SIG-M5 (cell line): ENCODE measurements around the gene SPRN.
"Not testable (repeated sequence)": the region's sequence is repeated elsewhere in the genome, so short reads cannot be mapped to it uniquely, and the experiment has no call there.

Experiments used
- DNase-seq: peaks from one replicate; lab custom pipeline; 2025; lab: John Stamatoyannopoulos, UW

The SPRN gene, protein sequence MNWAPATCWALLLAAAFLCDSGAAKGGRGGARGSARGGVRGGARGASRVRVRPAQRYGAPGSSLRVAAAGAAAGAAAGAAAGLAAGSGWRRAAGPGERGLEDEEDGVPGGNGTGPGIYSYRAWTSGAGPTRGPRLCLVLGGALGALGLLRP

DNA sequence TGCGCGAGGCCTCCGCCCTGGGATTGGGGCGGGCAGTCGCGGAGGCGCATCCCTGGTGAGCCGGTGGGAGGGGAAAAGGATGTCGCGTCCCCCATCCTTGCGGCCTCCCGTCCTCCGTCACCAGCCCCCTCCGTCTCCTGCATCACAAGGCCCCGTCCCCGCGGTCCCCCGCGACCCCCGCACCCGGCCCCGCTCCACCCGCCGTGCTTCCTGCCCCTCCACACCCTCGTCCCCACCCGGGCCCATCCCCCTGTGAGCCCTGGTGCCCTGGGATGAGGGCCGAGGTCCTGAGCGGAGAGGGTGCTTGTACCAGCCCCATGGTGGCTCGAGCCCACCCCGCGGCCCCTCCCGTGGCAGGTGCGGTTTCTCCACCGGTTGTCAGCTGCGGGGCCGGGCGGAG, at the start of gene SPRN:
Gene SPRN, minus strand, starts transcription at position 25 of the 400 bp plus-strand sequence. CDS start 944 bp downstream, outside the sequence.
- DNase-seq, result not testable (repeated sequence)

DNA sequence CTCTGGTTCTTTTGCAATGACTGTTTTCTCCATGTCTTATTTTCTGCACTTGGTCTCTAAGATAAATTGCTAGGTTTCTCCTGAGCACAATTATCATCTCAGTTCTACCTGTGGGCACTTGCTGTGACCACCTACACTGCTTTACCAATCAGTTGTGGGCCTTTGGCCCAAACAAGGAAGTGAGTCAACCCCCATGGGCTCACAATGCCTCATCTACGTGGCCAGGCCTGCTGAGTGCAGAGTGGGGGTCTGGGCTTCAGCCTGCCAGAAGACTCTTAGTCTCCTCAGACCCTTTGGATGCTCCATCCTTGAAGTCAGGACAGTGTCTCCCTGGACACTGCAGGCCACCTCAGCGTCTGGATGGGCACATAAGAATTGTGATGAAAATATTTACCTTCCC, 49.6 kb upstream of the SPRN start:
- no peak for DNase-seq

DNA sequence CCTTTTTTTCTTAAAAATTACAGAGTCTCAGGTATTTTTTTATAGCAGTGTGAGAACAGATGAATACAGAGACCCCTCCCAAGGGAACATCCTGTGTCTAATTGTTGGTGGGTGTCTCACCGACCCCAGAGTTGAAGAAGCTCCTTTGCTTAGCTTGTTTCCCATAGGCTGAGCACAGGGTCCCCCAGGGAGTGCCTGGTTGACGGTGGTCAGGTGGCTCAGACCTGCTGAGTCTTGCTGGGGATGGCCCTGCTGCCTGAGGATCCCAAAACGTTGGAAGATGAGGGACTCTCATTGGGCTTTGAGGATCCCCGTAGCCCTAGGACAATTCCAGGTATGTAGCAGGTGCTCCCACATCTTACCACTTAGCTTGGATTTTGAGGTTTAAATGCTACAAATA, 48.8 kb upstream of the SPRN start:
- DNase-seq, result no peak

DNA sequence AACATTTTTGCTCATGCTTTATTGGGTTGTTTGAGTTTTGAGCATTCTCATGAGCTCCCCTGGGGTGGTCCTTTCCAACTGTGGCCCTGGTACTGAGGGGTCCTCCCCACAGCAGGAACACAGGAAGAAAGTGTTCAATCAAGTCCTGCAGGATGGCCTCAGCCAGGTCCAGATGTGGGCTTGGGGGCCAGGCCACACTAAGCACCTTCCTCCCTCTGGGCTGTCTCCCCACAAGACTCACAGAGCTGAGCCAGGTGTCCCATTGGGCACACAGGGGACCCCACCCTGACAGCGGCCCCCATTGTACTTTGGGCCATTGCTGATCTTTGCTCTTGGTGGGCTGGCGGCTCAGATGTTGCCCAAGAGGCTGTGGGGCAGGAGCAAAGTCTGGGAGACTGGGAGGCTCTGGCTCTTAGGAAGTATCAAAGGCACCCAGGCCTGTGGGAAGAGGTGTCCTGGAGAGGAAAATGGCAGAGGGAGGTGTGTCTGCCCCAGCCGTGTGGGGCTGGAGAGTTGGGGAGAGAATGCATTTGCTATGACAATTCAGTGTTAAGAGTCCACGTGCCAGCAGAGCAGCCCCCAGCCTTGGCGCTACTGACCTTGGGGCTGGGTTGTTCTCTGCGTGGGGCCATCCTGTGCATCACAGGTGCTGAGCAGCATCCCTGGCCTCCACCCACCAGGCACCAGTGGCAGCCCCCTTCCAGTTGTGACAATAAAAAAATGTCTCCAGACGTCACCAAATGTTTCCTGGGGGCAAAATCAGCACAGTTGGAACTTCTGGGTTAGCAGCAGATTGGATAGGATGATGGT, 47.1 kb upstream of the SPRN start:
- no peak for DNase-seq

DNA sequence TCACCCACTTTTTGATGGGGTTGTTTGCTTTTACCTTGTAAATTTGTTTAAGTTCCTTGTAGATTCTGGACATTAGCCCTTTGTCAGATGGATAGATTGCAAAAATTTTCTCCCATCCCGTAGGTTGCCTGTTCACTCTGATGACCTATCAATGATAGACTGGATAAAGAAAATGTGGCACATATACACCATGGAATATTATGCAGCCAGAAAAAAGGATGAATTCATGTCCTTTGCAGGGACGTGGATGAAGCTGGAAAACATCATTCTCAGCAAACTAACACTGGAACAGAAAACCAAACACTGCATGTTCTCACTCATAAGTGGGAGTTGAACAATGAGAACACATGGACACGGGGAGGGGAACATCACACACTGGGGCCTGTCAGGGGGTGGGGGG, 44.8 kb upstream of the SPRN start:
- not testable (repeated sequence) for DNase-seq

DNA sequence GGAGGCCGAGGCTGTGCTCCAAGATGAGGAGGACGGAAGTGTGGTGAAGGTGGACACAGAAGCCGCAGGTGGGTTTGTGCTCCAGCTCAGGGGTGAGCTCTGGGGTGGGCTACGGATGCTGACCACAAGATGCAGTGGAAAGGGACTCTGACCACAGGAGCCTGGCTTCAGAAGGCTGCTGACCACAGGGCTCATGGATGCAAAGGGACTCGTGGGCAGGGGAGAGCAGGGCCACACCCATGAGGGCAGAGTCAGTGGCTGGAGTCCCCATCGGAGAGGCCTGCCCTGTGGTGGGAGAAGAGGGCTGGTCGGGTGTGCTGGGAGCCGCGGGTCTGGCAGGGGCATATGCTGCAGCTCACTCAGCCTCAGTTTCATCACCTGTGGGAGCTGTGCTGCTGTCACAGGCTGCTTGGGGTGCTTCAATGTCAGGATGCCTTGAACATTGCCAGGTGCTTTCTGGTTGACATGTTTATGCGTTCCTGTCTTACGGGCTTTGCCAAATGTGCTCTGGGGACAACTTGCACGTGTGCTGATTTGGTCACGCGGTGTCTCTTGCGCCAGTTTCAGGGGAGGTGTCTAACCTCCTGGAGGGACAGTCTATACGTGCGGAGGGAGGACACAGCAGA, 43.0 kb upstream of the SPRN start:
- DNase-seq, result no peak

DNA sequence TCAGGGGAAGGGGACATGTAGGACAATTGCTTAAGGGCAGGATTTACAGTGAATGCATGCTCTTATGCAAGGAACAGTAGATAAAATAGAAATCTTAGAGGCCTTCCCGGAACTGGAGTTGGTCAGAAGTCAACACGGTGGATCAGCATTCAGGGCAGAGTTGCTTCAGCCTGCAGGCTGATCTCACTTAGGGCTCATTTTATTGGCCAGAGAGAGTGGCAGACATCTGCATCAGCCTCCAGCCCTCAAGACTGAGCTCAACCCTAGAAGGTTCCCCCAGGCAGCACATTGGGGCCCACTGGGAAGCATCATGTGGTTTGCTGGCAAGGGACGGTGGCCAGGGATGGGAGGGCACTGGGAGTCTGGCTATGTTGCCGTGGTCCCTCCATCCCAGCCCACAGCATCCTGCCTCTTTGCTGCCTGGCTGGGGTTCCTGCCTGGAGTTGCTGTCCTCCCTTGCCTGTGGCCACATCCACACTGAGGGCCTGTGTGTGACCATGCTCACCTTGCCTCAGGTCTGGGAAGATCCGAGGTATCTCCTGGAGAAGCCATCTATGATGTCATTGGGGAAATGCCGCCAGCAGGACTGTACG, 42.4 kb upstream of the SPRN start:
- DNase-seq, result no peak

DNA sequence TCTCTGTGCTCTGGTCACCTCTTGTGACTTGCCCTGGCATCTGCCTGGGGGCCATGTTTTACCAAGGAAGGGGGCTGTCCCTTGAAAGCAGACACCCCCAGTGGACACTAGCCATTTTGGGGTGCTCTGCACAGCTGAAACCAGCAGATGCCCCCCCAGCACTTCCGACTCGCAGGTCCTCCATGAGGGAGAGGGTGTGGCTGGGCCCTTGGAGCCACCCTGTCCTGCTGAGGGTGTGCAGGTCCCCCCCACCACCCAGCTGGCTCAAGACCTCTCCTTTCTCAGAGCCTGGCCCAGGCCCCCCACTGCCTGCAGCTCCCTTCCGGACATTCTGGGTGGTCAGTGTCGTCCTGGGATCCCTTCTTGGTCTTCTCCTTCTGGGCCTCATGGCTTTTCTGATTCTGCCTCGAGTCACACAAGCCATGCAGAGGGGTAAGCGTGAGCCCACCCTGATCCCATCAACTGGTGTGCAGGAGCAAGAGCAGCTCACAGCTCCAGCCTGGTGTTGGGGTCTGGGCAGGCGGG, 41.6 kb upstream of the SPRN start:
- no peak for DNase-seq

DNA sequence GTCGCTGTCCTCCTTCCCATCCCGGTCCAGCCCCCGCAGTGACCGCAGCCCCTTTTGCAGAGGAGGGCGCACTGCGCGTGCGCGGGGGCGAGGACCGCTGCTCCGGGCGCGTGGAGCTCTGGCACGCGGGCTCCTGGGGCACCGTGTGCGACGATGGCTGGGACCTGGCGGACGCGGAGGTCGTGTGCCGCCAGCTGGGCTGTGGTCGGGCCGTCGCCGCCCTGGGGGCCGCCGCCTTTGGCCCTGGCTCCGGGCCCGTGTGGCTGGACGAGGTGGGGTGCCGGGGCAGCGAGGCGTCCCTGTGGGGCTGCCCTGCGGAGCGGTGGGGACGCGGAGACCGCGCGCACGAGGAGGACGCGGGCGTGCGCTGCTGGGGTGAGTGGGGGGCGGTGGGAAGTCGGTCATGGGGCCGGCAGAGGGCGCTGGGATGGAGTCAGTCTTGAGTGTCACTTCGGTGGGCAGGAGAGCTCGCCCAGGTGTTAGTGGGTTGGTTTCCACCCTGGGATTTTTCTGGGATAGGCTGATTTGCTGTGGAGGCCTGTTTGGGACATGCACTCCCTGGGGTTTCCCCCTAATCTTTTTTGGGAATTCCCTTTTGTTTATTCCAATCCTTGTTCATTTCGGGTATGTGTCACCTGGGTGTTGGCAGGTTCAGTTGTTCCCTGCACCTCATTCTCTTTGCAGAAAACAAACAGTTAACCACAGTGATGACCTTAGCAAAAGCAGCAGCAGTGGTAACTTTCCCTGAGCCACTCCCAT, 40.9 kb upstream of the SPRN start:
- no peak for DNase-seq

DNA sequence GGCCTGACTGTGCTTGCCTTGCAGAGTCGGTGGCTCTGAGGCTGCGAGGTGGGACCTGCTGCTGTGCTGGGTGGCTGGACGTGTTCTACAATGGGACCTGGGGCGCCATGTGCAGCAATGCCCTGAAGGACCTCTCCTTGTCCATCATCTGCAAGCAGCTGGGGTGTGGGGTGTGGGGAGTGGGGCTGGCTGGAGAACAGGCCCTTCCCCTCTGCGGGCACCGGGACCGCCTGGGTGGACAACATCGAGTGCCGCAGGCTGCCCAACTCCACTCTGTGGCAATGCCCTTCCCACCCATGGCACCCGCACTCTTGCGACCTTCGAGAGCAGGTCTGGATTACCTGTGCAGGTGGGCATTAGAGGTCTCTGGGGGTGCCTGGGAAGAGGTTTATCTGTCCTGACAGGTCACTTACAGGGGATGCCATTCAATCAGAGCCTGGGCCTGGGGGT, 40.2 kb upstream of the SPRN start:
- DNase-seq, result no peak

DNA sequence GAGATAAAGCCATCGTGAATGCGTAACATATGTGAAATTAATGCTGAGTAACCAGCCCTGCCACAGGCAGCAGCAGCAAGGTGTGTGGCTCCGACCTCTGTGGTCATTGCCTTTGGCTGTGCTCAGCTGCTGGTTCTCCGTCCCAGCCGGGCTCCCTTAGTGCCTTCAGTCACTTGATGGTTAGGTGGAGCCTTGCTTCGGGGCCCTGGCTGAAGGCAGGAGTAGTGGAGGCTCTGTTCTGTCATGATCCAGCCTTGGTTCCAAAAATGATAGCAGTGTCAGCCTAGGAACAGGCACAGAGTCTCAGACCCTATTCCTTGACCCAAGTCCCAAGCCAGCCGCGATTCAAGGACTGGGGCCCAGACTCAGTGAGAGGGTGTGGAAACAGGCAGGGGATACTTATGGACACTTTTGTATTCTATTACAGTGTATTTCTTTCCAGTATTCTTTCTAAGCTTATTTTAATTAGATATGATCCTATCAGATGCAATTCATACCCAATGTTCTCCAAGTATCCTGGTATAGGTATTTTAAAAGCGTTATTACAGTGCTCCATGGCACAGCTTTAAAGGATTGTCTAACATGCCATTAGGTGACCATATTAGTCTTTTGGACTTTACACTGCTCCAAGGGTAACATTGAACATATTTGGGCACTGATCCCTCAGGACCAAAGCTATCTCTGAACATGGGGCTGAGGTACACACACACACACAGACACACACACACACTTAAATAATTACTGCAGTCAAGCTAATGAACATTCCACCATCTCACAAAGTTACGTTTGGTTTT, 38.3 kb upstream of the SPRN start:
- no peak for DNase-seq

DNA sequence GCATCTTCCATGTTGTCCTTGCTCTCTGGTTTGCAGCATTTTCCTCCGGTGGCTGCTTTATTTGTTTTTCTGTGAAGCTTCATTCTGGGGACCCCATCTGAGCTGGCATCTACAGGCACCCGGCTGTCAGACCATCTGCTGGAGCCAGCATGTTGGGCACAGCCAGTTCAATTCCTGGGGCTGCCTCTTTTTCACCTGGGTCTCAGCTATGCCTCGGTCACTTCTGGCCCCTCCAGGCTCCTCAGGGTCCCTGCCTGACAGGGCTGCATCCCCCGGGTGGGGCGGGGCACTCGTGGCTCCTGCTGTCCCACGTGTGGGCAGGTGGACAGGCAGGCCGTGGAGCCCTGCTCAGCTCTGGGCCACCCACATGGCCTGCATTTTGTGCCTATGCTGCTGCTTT, 37.4 kb upstream of the SPRN start:
- no peak for DNase-seq

DNA sequence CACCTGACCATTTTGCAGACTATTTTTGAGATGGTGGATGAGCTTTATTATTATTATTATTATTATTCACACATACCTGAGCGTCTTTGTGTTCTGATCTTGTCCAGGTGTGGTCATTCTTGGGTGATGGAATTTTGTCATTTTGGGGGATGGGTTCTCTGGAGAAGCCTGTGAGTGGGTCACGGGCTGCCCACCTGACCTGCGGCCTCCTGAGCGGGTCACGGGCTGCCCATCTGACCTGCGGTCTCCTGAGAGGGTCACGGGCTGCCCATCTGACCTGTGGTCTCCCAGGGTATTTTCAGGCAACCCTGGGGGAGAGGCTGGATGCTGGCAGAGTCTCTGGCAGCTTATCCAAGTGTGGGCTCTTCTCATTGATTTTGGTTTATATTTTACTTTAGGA, 36.6 kb upstream of the SPRN start:
- DNase-seq, result no peak

DNA sequence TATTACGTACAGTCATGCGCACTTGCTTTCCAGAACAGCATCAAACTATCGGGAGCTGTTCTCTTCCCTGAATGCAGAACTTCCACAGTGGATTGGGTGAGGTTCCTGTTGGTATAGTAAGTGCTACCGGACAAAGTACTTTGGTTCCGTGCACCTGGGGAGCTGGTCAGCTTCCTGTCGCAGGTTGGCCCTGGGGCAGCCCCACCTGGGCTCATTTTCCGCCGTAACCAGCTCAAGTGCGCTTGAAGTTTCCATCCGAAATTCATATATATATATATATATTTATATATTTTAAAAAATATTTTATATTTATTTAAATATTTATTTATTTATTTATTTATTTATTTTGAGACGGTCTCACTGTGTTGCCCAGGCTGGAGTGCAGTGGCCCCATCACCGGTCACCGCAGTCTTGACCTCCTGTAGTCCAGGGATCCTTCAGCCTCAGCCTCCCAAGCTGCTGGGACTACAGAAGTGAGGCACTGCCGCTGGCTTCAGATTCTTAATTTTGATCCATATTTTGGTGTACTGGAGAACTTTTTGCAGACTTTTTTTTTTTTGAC, 35.9 kb upstream of the SPRN start:
- DNase-seq, result no peak

DNA sequence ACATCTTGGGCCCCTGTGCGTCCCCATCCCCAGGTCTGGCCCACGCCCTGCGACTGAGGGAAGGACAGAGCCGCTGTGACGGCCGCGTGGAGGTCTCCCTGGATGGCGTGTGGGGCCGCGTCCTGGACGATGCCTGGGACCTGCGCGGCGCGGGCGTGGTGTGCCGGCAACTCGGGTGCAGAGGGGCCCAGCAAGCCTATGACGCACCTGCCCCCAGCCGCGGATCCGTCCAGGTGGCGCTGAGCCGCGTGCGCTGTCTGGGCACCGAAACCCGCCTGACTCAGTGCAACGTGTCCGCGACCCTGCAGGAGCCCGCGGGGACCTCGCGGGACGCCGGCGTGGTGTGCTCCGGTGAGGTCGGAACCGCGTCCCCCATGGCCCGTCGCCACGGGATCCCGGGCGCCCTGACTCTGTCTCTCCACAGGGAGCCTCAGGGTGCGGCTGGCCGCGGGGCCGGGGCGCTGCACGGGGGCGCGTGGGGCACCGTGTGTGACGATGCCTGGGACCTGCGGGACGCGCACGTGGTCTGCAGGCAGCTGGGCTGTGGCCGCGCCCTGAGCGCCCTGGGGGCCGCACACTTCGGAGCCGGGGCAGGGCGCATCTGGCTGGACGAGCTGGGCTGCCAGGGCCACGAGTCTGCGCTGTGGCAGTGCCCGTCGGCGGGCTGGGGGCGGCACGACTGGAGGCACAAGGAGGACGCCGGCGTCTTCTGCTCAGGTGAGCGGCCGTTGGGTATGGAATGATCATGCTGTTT, 35.2 kb upstream of the SPRN start:
- no peak for DNase-seq

DNA sequence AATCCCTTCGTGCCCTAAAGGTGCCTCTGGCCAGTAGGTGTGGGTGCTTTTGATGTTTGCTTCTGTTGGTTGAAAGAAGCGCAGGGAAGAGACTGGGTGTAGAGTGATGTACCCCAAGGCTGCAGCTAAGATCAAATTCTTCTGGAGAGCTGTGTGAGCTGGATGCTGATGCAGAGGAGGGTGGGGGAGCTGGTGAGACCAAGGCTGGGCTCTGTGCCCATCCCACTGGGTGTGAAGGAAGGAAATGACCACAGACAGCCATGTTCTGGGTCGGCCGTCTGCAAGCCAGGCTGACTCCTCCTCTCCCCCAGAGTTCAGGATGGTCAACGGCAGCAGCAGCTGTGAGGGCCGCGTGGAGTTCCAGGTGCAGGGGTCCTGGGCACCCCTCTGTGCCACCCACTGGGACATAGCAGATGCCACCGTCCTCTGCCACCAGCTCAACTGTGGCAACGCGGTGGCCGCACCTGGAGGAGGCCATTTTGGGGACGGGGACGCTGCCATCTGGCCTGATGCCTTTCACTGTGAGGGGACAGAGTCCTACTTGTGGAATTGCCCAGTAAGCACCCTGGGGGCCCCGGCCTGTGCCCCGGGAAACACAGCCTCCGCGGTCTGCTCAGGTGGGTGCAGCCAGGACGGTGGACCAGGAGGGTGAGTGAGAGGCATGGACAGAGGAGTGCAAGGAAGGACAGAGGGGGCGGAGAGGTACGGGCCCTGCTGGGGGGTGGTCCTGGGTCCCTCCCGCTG, 34.5 kb upstream of the SPRN start:
- DNase-seq, result no peak

DNA sequence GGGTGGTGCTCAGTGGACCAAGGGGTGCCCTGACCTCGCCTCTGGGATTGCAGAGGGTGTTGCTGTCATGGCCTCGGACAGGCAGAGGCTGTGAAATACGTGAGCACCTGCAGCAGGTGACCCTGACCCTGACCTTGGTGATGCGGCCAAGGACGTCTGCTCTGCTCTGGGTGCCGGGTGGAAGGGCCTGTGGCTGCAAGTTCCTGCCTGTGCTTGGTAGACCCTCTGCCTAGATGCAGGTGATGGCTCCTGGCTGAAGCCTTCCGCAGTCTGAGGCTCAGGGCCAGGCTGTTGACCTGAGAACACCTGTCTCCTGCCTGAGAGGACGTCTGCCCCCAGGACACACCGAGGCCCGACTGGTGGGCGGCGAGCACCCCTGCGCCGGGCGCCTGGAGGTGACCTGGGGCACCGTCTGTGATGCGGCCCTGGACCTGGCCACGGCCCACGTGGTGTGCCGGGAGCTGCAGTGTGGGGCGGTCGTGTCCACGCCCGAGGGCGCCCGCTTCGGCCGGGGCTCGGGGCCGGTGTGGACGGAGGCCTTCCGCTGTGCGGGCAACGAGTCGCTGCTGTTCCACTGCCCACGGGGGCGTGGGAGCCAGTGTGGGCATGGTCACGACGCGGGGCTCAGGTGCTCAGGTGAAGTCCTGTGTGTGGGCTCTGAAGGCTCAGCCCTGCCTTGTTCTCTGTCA, 33.7 kb upstream of the SPRN start:
- DNase-seq, result no peak

DNA sequence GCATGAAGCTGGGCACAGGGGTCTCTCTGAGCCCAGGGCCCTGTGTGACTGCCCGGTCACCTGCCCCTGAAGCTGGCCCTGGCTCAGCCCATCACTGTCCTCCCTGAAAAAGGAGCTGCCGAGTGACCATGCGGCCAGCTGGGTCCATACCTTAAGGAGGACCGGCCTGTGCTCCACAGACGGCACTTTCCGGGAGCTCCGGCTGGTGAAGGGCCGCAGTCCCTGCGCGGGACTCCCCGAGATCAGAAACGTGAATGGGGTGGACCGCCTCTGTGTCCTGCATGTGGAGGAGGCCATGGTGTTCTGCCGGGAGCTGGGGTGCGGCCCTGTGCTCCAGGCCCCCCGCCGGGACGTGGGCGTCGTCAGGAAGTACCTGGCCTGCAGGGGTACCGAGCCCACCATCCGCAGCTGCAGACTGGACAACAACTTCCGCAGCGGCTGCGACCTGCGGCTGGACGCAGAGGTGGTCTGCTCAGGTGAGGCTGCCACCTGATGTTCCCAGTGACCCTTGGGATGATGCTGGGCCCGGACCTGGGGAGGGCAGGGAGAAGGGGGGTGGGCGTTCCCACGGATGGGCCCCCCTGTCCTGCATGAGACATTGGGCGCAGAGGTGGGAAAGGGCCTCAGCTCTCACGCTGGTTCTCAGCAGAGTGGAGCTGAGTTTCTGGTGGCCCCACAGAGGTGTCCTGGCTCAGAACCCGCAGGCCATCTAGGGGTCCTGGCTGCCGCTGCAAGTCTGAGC, 32.8 kb upstream of the SPRN start:
- no peak for DNase-seq
